ENCODE data around the gene ZNF700.

The ZNF700 gene

DNA sequence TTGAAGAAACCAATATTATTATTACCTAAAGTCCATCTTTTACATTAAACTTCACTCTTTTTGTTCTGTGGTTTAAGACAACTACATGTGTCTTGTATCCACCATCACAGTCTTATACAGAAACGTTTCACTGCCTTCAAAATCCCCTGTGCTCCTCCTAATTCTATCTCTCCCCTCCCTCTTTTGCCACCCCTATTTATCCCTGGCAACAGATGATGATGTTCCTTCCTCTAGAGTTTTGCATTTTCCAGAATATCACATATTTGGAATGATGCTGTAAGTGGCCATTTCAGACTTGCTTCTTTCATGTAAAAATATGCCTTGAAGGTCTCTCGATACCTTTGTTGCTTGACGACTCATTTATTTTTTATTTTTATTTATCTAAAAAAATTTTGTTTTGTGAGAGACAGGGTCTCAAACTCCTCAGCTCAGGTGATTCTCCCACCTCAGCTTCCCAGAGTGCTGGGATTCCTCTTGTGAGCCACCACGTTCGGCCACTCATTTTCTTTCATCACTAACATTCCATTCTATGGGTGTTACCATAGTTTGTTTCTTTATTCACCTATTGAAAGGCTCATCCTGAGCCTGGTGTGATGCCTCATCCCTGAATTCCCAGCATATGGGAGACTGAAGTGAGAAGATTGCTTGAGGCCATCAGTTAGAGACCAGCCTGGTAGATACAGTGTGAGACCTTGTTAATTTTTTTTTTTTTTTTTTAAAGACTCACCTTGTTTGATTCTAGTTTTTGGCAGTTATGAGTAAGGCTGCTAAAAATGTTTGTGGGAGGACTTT is 48.3 kb downstream of the ZNF700 start:
- CTCF ChIA-PET: no interaction called here
- no peak for TF ChIP-seq ZNF433 (tag by site-specific recombination; IDR thresholded peaks at IDR 0.05; ENCODE audit: low read depth)
- TF ChIP-seq ZNF311 (tag by site-specific recombination; IDR thresholded peaks at IDR 0.05; ENCODE audit: borderline replicate concordance): no peak
- TF ChIP-seq ZNF292 (tag by site-specific recombination; IDR thresholded peaks at IDR 0.05; ENCODE audit: borderline replicate concordance, low read depth): no peak
- TF ChIP-seq KLF7 (tag by site-specific recombination; IDR thresholded peaks at IDR 0.05; ENCODE audit: borderline replicate concordance): no peak
- no peak for TF ChIP-seq HOXA7 (CRISPR knock-in tag; IDR thresholded peaks at IDR 0.05; ENCODE audit: borderline replicate concordance)
- no peak for TF ChIP-seq ZNF510 (tag by site-specific recombination; IDR thresholded peaks at IDR 0.05; ENCODE audit: insufficient replicate concordance)
- TF ChIP-seq MEIS1 (CRISPR knock-in tag; IDR thresholded peaks at IDR 0.05; ENCODE audit: borderline replicate concordance): no peak
- TF ChIP-seq SALL2 (tag by site-specific recombination; IDR thresholded peaks at IDR 0.05; ENCODE audit: borderline replicate concordance): no peak
- TF ChIP-seq, protein P1, sequence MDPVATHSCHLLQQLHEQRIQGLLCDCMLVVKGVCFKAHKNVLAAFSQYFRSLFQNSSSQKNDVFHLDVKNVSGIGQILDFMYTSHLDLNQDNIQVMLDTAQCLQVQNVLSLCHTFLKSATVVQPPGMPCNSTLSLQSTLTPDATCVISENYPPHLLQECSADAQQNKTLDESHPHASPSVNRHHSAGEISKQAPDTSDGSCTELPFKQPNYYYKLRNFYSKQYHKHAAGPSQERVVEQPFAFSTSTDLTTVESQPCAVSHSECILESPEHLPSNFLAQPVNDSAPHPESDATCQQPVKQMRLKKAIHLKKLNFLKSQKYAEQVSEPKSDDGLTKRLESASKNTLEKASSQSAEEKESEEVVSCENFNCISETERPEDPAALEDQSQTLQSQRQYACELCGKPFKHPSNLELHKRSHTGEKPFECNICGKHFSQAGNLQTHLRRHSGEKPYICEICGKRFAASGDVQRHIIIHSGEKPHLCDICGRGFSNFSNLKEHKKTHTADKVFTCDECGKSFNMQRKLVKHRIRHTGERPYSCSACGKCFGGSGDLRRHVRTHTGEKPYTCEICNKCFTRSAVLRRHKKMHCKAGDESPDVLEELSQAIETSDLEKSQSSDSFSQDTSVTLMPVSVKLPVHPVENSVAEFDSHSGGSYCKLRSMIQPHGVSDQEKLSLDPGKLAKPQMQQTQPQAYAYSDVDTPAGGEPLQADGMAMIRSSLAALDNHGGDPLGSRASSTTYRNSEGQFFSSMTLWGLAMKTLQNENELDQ (tag by site-specific recombination; IDR thresholded peaks at IDR 0.05; ENCODE audit: low read depth): no peak
- TF ChIP-seq ZBTB20 (tag by site-specific recombination; IDR thresholded peaks at IDR 0.05): no peak
- TF ChIP-seq ZNF174 (tag by site-specific recombination; IDR thresholded peaks at IDR 0.05): no peak
- TF ChIP-seq, protein P2, sequence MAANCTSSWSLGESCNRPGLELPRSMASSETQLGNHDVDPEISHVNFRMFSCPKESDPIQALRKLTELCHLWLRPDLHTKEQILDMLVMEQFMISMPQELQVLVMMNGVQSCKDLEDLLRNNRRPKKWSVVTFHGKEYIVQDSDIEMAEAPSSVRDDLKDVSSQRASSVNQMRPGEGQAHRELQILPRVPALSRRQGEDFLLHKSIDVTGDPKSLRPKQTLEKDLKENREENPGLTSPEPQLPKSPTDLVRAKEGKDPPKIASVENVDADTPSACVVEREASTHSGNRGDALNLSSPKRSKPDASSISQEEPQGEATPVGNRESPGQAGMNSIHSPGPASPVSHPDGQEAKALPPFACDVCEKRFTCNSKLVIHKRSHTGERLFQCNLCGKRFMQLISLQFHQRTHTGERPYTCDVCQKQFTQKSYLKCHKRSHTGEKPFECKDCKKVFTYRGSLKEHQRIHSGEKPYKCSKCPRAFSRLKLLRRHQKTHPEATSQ (tag by site-specific recombination; IDR thresholded peaks at IDR 0.05): no peak
- no peak for TF ChIP-seq ZNF112 (tag by site-specific recombination; IDR thresholded peaks at IDR 0.05)
- TF ChIP-seq MZF1 (tag by site-specific recombination; IDR thresholded peaks at IDR 0.05; ENCODE audit: borderline replicate concordance): no peak
- TF ChIP-seq, protein P3, sequence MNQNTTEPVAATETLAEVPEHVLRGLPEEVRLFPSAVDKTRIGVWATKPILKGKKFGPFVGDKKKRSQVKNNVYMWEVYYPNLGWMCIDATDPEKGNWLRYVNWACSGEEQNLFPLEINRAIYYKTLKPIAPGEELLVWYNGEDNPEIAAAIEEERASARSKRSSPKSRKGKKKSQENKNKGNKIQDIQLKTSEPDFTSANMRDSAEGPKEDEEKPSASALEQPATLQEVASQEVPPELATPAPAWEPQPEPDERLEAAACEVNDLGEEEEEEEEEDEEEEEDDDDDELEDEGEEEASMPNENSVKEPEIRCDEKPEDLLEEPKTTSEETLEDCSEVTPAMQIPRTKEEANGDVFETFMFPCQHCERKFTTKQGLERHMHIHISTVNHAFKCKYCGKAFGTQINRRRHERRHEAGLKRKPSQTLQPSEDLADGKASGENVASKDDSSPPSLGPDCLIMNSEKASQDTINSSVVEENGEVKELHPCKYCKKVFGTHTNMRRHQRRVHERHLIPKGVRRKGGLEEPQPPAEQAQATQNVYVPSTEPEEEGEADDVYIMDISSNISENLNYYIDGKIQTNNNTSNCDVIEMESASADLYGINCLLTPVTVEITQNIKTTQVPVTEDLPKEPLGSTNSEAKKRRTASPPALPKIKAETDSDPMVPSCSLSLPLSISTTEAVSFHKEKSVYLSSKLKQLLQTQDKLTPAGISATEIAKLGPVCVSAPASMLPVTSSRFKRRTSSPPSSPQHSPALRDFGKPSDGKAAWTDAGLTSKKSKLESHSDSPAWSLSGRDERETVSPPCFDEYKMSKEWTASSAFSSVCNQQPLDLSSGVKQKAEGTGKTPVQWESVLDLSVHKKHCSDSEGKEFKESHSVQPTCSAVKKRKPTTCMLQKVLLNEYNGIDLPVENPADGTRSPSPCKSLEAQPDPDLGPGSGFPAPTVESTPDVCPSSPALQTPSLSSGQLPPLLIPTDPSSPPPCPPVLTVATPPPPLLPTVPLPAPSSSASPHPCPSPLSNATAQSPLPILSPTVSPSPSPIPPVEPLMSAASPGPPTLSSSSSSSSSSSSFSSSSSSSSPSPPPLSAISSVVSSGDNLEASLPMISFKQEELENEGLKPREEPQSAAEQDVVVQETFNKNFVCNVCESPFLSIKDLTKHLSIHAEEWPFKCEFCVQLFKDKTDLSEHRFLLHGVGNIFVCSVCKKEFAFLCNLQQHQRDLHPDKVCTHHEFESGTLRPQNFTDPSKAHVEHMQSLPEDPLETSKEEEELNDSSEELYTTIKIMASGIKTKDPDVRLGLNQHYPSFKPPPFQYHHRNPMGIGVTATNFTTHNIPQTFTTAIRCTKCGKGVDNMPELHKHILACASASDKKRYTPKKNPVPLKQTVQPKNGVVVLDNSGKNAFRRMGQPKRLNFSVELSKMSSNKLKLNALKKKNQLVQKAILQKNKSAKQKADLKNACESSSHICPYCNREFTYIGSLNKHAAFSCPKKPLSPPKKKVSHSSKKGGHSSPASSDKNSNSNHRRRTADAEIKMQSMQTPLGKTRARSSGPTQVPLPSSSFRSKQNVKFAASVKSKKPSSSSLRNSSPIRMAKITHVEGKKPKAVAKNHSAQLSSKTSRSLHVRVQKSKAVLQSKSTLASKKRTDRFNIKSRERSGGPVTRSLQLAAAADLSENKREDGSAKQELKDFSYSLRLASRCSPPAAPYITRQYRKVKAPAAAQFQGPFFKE (tag by site-specific recombination; IDR thresholded peaks at IDR 0.05; ENCODE audit: borderline replicate concordance): no peak
- TF ChIP-seq ZNF404 (tag by site-specific recombination; IDR thresholded peaks at IDR 0.05): no peak
- TF ChIP-seq ZNF560 (tag by site-specific recombination; IDR thresholded peaks at IDR 0.05; ENCODE audit: borderline replicate concordance): no peak
- no peak overlapping the region for H3K4me3 ChIP-seq (ENCODE audit: low read depth, low read length)
- no peaks in the 10 kb centered on the region for H3K36me3 ChIP-seq (ENCODE audit: control insufficient read depth in 2 of 2, insufficient read depth in 1 of 2, low read length in 2 of 2)
- no peaks in the 10 kb centered on the region for H3K9me3 ChIP-seq (ENCODE audit: control insufficient read depth, insufficient read depth, low read depth, low read length)
- no peak overlapping the region for H3K27ac ChIP-seq (ENCODE audit: extremely low read depth, low read depth, low read length)
- POLR2A ChIA-PET: no interaction called here
- H3K4me1 ChIP-seq (ENCODE audit: control insufficient read depth, insufficient read depth, low read length): no peaks in the 10 kb centered on the region
